NCI-H1417 treated with DMSO at 0.1 percent for 48 hours (cell line): Measurements from ENCODE around the gene TMEM127.

ENCODE experiments used
- DNase-seq: peaks from one replicate; lab custom pipeline; 2025; lab: John Stamatoyannopoulos, UW

The TMEM127 gene

GRCh38 chr2:96204836-96205624 is 60.8 kb downstream of the TMEM127 start:
- DNase-seq = no peak

GRCh38 chr2:96203130-96204028 is 62.4 kb downstream of the TMEM127 start:
- no peak for DNase-seq

GRCh38 chr2:96202152-96202854 is 63.5 kb downstream of the TMEM127 start:
- DNase-seq = no peak

DNA sequence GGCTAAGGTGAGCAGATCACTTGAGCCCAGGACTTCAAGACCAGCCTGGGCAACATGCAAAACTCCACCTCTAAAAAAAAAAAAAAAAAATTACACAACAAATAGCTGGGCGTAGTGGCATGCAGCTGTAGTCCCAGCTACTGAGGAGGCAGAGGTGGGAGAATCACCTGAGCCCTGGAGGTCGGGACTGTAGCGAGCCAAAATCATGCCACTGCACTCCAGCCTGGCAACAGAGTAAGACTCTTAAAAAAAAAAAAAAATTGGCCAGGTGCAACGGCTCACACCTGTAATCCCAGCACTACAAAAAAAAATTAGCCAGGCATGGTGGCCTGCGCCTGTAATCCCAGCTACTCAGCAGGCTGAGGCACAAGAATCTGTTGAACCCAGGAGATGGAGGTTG is 64.5 kb downstream of the TMEM127 start:
- no peak for DNase-seq

- no peak for DNase-seq
Measured at GRCh38 chr2:96198921-96199320, 66.9 kb downstream of the TMEM127 start.
